Keratinocyte (primary cell): ENCODE results near the gene C2orf78.

Experiments
- CTCF ChIP-seq, 3 experiments: IDR thresholded peaks in 1 of 3; conservative IDR thresholded peaks in 1 of 3; optimal IDR thresholded peaks in 1 of 3; 2 replicates in 2 of 3; 3 replicates in 1 of 3; pipeline versions ENCODE3 to v1.5.1; 2011; ENCODE audit warnings: low read length in 3 of 3, mild to moderate bottlenecking in 3 of 3, moderate library complexity in 2 of 3, control low read depth in 1 of 3, inconsistent platforms in 1 of 3; ENCODE audit not compliant: insufficient read depth in 2 of 3; ENCODE audit errors: extremely low read depth in 1 of 3
- EZH2 ChIP-seq: IDR thresholded peaks from one replicate; pipeline ENCODE4 v1.6.1; 2012; ENCODE audit warnings: inconsistent platforms, mild to moderate bottlenecking, low read length, moderate library complexity

- TF ChIP-seq CTCF (optimal IDR thresholded peaks at IDR 0.05 in 1 of 3, IDR thresholded peaks at IDR 0.05 in 1 of 3, conservative IDR thresholded peaks at IDR 0.05 in 1 of 3; ENCODE audit: extremely low read depth in 1 of 3, insufficient read depth in 2 of 3, low read length in 3 of 3) = no peak
- no peak for TF ChIP-seq EZH2
Observed at GRCh38 chr2:73844087-73844486, 60.1 kb downstream of the C2orf78 start.
